Activated CD4-positive, alpha-beta T cell treated with anti-CD3 and anti-CD28 coated beads, Interleukin-2, amount 50 U/mL, for 24 hours (primary cell): ENCODE results near the gene TMEM234.

Experiments
- DNase-seq, 2 donors: peaks; one replicate each; pipeline ENCODE4 v3.0.0-alpha.2; 2020; ENCODE audit warnings: low read depth in 1 of 2, low spot score in 1 of 2

Gene TMEM234

DNA sequence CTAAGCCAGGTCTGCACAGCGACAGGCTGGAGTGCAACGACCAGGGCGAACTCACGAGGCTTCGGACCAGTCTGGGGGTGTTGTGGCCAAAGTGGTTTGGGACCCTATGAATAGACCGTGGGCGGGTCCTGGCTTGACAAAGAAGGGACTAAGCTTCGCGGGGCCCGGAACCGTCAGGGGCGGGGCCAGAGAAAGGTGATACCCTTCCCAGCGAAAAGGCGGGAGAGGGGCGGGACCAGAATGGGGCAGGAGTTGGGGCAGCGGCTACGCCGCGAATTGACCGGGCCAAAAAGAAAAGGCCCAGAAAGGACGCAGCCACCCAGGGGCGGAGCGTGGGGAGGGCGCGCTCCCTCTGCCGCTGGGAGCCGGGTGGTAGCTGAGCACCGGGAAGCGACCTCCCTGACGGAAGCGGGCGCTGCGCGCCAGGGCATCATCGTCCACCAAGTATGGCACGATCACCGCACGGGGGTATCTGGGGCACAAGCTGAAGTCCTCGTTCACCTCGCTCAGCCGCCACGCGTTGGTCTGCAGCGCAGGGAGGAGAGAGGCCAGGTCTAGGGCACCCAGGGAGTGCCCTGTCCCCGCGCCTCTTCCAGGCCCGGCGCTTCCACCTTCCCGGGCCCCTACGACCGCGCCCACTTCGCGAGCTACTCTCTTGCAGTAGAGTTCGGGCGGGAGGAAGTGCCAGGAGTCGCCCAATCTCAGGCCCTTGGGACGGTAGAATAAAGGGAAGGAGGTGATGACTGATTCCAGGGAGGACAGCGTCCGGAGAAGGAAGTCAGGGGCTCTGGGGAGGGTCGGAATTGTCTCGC, 18.2 kb upstream of the TMEM234 start:
- no peak for DNase-seq

DNA sequence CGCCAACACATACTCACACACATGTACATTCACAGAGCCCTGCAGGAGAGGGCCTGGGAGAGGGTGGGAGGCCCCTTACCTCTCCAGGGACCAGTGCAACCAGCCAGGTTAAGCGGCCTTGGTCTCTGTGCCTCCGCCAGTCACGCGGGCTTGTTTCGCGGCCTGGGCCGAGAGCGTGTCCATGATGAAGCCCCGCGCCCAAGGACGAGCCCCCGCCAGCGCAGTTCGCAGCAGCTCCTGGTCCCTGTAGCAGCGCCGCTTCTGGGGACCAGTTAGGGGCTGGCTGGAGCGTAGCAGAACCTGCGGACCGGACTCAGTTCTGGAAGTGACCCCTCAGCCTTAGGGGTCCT, 17.6 kb upstream of the TMEM234 start:
- DNase-seq, result no peak

DNA sequence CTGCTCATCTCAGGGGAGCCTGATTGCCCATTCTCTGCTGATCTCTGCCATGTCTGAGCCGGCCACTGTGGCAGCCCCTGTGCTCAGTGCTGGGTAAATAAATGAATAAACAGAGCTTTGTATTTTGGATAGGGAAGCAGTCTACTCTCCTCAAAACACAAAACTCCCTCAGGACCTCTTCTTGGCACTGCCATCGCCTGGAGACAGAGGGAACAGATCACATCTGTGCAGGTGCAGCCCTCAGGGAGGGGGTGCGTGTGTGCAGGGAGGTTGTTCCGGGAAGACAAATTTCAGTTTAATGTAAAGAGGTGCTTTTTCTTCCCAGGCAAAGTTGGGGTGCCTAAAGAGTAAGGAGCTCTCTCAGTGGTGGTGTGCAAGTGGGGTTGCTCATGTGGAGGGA, 17.2 kb upstream of the TMEM234 start:
- no peak for DNase-seq

DNA sequence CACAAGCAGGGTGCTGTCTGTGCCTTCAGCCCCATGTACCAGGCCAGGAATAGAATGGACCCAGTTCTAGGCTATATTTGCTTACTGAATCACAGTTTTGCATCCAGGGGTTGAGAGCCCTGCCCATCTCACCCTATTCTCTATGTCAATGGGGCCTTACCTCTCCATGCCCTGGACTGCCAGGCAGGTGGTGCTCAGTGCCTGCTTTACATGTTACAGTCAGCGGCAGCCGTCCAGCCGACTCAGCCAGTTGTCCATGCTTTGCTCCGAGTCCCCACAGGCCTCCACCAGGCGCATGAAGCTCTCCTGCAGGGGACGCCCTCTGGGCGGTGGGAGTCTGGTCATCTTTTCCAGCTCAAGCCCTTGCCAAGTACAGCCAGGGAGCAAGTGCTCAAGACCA, 12.6 kb upstream of the TMEM234 start:
- no peak for DNase-seq

DNA sequence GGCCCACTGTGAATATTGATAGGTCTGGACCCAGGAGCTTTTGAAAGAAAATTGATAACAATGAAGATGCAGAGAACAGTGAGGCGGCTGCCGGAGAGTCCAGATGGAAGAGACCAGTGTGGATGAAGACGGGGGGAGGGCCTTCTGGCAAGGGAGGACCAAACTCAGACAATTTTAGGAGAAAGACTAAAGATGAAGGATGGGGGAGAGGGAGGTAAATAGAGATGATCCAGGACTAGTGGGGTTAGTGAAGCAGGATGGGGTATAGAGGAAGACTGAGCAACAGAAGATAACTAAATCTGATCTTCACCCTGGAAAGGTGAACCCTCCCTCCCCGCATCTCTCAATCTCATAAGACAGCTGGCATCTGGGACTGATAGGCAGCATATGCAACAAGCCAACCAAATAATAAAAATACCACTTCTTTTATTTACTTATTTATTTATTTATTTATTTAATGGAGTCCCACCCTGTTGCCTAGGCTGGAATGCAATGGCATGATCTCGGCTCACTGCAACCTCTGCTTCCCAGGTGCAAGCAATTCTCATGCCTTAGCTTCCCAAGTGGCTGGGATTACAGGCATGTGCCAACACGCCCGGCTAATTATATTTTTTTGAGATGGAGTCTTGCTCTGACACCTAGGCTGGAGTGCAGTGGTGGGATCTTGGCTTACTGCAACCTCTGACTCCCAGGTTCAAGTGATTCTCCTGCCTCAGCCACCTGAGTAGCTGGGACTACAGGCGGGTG, 10.6 kb upstream of the TMEM234 start:
- DNase-seq, result no peak

GRCh38 chr1:32231843-32232432, 9.8 kb upstream of the TMEM234 start:
- DNase-seq, result no peak

DNA sequence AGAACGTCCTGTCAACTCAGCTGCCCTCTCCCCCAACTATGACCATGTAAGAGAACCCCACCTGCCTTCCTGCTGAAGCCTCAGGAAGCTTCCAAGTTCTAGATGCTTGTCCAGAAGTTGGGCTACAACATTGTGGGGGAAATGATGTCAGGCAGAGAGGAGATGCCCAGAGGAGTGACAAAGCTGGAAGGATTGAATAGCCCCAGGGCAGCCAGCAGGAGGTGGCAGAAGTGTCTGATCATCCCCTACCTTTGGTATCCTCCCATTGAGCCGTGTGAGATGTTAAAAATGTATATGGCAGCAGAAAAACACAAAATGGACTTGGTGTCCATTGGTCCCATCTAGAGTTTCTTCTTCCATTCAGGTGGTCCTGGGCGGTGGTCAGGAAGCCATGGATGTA, 6.6 kb upstream of the TMEM234 start:
- no peak for DNase-seq

DNA sequence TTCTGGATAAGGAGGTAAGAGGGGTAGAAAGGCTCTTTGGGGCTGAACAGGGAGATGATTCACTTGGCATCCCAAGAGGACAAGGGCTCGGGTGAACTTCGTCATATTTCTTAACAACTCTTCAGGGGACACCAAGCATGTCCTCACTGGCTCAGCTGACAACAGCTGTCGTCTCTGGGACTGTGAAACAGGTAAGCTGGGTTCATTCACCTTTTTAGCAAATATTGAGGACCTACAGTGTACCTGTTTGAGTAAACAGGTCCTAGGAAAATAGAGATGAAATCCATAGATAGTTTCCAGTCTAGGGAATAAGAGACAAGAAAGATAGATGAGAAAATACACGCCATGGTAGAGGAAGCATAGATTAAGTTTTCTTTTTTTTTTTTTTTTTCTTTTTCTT, 2.1 kb upstream of the TMEM234 start:
- no peak for DNase-seq

- DNase-seq, result no peak
Measured at GRCh38 chr1:32223683-32224082, 1.5 kb upstream of the TMEM234 start.

DNA sequence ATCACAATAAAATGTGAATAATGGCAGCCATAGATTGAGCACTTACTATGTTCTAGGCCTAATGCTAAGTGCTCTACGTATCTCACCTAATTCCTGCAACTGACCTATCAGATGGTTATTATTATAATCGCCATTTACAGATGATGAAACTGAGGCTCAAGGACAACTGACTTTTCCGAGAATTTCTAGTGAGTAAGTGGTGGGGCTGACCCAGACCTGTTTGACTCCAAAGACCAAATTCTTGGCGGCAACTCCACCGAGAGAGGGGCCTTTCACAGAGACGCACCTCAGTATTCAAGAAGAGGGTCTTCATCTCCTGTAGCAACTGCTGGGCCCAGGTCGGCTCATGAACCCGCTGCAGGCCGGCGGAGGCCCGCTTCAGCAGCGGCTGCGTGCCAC, 573 bp downstream of the TMEM234 start:
- no peak for DNase-seq

DNA sequence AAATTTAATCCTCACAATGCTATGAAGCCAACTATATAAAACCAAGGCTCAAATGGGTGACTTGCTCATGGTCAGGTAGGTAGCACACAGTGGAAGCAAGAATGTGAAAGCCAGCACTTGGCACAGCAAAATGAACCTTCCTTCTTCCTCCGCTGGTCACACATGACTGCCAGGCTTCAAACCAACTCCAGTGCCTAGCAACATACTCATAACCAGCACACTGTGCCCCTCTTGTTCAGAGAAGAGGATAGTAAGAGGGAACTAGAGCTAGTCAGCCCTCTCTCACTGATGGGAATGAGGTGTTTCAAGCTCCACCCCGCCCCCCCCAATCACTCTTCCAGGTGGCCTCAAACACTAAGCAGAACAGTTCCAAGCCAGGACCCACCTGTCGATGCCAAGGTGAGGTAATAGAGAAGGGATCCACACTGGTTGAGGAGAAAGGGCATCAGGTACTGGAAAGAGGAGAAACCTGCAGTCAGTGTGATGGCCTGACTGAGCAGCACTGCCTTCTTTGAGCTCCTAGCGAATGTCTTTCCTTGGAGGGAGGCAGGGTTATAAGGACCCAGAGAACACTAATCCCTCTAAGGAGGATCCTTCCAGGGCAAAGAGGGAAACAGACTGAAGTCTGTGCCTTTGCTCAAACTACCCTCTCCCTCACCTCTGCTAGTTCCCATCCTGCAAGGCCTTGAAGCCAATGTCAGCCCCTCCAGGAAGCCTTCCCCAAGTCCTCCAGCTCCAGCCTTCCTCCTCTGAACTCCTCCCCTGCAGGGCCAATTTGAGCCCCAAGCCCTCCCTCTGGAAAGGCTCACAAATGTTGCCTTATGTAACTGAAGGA, 1.2 kb downstream of the TMEM234 start:
- no peak for DNase-seq

DNA sequence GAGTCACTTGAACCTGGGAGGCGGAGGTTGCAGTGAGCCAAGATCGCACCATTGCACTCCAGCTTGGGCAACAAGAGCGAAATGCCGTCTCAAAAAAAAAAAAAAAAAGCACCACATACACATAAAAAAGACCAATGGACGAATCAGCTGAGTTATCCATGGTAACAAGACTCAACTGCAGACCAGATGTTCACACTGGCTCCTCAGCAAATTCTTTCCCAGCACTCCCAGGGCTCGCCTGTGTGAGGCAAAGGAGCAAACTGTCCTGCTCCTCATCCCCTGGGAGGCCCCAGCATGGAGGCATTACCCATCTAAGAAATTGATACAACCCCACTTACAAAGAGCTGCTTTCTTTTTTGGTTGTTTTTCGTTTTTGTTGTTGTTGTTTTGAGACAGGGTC, 3.1 kb downstream of the TMEM234 start:
- DNase-seq, result no peak

DNA sequence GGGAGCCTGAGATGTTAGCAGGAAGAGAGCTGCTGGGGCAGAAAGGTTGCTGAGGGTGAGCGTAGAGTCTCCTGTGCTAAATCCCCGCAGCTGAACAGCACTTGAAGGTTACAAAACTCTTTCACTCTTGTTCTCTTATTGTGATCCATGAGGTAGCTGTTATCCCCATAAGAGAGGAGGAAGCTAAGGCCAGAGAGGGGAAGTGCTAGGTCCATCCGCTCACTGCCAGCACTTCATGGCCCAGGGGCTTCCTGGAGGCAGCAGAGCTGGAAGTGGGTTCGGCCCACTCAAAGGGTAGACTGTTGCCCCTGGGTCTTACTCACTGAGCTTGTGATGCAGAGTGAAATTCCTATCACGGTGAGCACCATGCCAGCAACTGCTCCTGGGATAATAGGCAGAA, 5.6 kb downstream of the TMEM234 start:
- DNase-seq, result no peak

GRCh38 chr1:32215629-32216480, 6.3 kb downstream of the TMEM234 start:
- peak in 1 of 2 donors; percentile 55 for DNase-seq

DNA sequence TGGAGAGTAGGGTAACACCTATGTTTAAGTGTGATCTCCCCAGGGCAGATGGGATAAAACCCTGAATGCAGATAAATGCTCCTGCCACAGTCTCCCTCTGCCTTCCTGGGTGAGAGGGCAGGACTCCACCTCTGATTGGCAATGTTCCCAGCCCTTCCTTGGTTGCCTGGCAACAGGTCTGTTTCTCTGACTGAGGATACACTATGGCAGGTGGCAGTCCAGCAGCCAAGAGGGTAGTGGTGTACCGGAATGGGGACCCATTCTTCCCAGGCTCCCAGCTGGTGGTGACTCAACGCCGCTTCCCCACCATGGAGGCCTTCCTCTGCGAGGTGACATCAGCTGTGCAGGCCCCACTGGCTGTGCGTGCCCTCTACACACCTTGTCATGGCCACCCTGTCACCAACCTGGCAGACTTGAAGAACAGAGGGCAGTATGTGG, 13.2 kb downstream of the TMEM234 start, which contains the start of gene DCDC2B:
Gene DCDC2B (plus strand): TSS at position 199 of the 438 bp plus-strand sequence. CDS start 5 bp downstream, at position 204.
- no peak for DNase-seq

DNA sequence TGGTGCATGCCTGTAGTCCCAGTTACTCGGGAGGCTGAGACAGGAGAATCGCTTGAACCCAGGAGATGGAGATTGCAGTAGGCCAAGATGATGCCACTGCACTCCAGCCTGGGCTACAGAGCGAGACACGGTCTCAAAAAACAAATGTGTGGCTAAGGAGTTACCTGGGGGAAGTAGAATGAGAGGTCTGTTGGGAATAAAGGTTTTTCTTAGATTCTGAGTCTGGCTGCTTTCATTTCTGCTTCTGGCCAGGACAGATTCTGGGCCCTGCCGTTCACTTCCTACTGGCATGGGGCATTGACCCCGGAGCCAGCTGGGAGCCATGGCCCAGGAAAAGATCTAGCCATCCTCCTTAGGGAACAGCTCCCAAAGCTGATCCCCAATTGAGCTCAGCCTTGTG, 13.7 kb downstream of the TMEM234 start:
- DNase-seq, result no peak

DNA sequence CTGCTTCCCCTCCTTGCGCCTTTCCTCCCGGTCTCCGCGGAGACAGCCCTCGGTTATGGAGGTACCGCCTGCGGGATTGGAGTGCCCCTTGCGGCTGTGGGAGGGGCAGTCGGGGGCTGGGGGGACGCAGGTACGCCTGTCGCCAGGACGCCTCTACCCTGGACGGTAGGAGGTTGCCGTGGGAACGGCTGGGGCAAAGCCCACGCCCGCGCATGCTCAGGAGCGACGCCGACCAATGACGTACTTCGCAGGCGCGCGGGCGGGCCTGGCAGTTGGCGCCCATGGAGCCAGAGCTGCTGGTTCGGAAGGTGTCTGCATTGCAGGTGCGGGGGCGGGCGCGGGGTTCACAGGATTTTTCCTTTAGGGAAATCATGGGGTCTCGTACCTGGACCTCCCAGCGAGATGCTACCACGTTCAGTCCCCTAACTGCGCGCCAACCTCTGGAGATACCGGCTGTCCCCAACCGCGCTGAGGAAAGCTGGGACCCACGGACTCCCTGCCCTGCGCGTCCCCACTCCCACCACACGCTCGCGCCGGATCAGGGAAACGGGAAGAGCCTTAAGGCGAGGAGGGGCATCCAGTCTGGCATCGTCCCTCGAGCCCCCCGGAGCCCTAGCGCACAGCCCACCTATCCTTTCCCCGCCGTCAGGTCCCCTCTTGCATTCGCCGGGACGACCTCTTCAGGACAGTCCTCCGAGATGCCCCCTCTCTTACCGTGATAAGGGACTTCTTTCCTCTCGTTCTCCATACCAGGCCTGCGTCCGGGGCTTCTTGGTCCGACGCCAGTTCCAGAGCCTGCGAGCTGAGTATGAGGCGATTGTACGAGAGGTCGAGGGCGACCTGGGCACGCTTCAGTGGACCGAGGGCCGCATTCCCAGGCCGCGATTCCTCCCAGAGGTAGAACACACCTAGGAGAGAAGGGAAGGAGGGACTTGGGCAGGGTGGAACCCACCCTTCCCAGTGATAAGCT, 16.5 kb downstream of the TMEM234 start, which contains the start of gene IQCC:
Gene IQCC (plus strand): TSS at position 271 of the 970 bp plus-strand sequence. CDS start 11 bp downstream, at position 282.
- peak; percentile 61 to 76 for DNase-seq

GRCh38 chr1:32204943-32205361, 17.2 kb downstream of the TMEM234 start:
- DNase-seq, result no peak
